HepG2 (cell line): ENCODE data around the gene TMEM14A. TPM values are rescaled to one million over a fixed set of nuclear protein-coding genes. Genes with fewer than 3 reads are reported as not detected.

ENCODE experiments used
- HMG20B ChIP-seq: conservative IDR thresholded peaks from 2 replicates; pipeline ENCODE4 v1.6.1; 2016; ENCODE audit warnings: missing genetic modification reagents, missing compliant biosample characterization
- HNRNPH1 ChIP-seq: fragments of 200-400 bp; formaldehyde crosslinking; optimal IDR thresholded peaks from 2 replicates; pipeline ENCODE3; 2017; ENCODE audit warnings: mild to moderate bottlenecking, low read depth, low read length
- HOXA3 ChIP-seq: sonication (generic); formaldehyde crosslinking; IDR thresholded peaks from 2 replicates; pipeline ENCODE4 v1.5.0; 2020; ENCODE audit warnings: missing genetic modification reagents
- ISX ChIP-seq: sonication (generic); formaldehyde crosslinking; conservative IDR thresholded peaks from 2 replicates; pipeline ENCODE4 v1.5.0; 2020; ENCODE audit warnings: missing genetic modification reagents
- KLF13 ChIP-seq: sonication (generic); formaldehyde crosslinking; IDR thresholded peaks from 2 replicates; pipeline ENCODE4 v1.4.0; 2020; ENCODE audit warnings: mild to moderate bottlenecking, missing genetic modification reagents
- KLF9 ChIP-seq: IDR thresholded peaks from 2 replicates; pipeline ENCODE4 v1.6.1; 2016; ENCODE audit warnings: low read depth
- MAF1 ChIP-seq: sonication (generic); formaldehyde crosslinking; IDR thresholded peaks from 2 replicates; pipeline ENCODE4 v1.5.0; 2020; ENCODE audit warnings: missing genetic modification reagents, borderline replicate concordance
- NFE2 ChIP-seq: sonication (generic); formaldehyde crosslinking; IDR thresholded peaks from 2 replicates; pipeline ENCODE4 v1.4.0; 2020; ENCODE audit warnings: missing genetic modification reagents
- NFIC ChIP-seq: IDR thresholded peaks from 2 replicates; pipeline ENCODE4 v1.6.1; 2012; ENCODE audit warnings: mild to moderate bottlenecking, low read length, inconsistent platforms
- PAX8 ChIP-seq: sonication (generic); formaldehyde crosslinking; IDR thresholded peaks from 2 replicates; pipeline ENCODE4 v1.8.0; 2022; ENCODE audit warnings: mild to moderate bottlenecking, missing genetic modification reagents, borderline replicate concordance
- RBFOX2 ChIP-seq: fragments of 200-400 bp; formaldehyde crosslinking; IDR thresholded peaks from 2 replicates; pipeline ENCODE4 v1.6.1; 2017; ENCODE audit warnings: low read depth, mild to moderate bottlenecking, low read length
- SIX1 ChIP-seq: sonication (generic); formaldehyde crosslinking; IDR thresholded peaks from 2 replicates; pipeline ENCODE4 v1.4.0; 2020; ENCODE audit warnings: missing genetic modification reagents, borderline replicate concordance
- SNAPC2 ChIP-seq: sonication (generic); formaldehyde crosslinking; IDR thresholded peaks from 2 replicates; pipeline ENCODE4 v1.8.1; 2022; ENCODE audit warnings: mild to moderate bottlenecking, missing genetic modification reagents
- TCF12 ChIP-seq, 2 experiments: fragments of 450-650 bp in 1 of 2; sonication (generic) in 1 of 2; formaldehyde crosslinking in 1 of 2; IDR thresholded peaks; 2 replicates each; pipeline versions ENCODE4 v1.6.1 to v1.8.0; 2017 to 2022; ENCODE audit warnings: antibody characterized with exemption in 1 of 2, mild to moderate bottlenecking in 1 of 2, missing genetic modification reagents in 1 of 2, moderate library complexity in 1 of 2
- TEAD2 ChIP-seq: sonication (generic); formaldehyde crosslinking; IDR thresholded peaks from 2 replicates; pipeline ENCODE4 v1.9.0; 2021; ENCODE audit warnings: missing genetic modification reagents
- ZFP1 ChIP-seq: IDR thresholded peaks from 2 replicates; pipeline ENCODE4 v1.6.1; 2016
- ZNF10 ChIP-seq: sonication (generic); formaldehyde crosslinking; IDR thresholded peaks from 2 replicates; pipeline ENCODE4 v1.4.0; 2020; ENCODE audit warnings: mild to moderate bottlenecking, low read depth, missing genetic modification reagents, borderline replicate concordance
- ZNF136 ChIP-seq: sonication (generic); formaldehyde crosslinking; IDR thresholded peaks from 2 replicates; pipeline ENCODE4 v1.8.1; 2022; ENCODE audit warnings: low read depth, mild to moderate bottlenecking, moderate library complexity, missing genetic modification reagents
- ZNF468 ChIP-seq: sonication (generic); formaldehyde crosslinking; IDR thresholded peaks from 2 replicates; pipeline ENCODE4 v1.8.0; 2022; ENCODE audit warnings: mild to moderate bottlenecking, moderate library complexity, missing genetic modification reagents
- ZNF530 ChIP-seq: sonication (generic); formaldehyde crosslinking; IDR thresholded peaks from 2 replicates; pipeline ENCODE4 v1.5.0; 2020; ENCODE audit warnings: low read depth, mild to moderate bottlenecking, missing genetic modification reagents
- polyA plus RNA-seq, 8 experiments: library from polyadenylated mRNA; depleted of rRNA in 3 of 8; stranded (reverse) in 7 of 8; unstranded in 1 of 8; fragments of >200 nt; fragmentation: Illumina TruSeq in 4 of 8; extraction: Trizol in 4 of 8; gene quantifications; 2 replicates each; pipeline versions ENCODE4 v1.2.1 to v1.2.3, GENCODE V29; 2011 to 2016; ENCODE audit warnings: low read depth in 4 of 8, missing spikeins in 1 of 8, mixed read lengths in 1 of 8; ENCODE audit not compliant: insufficient read depth in 1 of 8
- total RNA-seq, 5 experiments: library from RNA; depleted of rRNA; stranded (reverse); fragments of >200 nt; fragmentation: Illumina TruSeq; extraction: Trizol; gene quantifications; 2 replicates each; pipeline ENCODE4 v1.2.3, GENCODE V29; 2016; ENCODE audit warnings: low read depth in 1 of 5
- TF ChIP-seq, protein P1 (sequence below): sonication (generic); formaldehyde crosslinking; IDR thresholded peaks from 2 replicates; pipeline ENCODE4 v1.4.0; 2020; ENCODE audit warnings: missing genetic modification reagents, mild to moderate bottlenecking, borderline replicate concordance
- TF ChIP-seq, protein P2 (sequence below): IDR thresholded peaks from 2 replicates; pipeline ENCODE4 v1.6.1; 2016
- TF ChIP-seq, protein P3 (sequence below): sonication (generic); formaldehyde crosslinking; conservative IDR thresholded peaks from 2 replicates; pipeline ENCODE4 v1.4.0; 2020; ENCODE audit warnings: missing genetic modification reagents
- TF ChIP-seq, protein P4 (sequence below): sonication (generic); formaldehyde crosslinking; conservative IDR thresholded peaks from 2 replicates; pipeline ENCODE4 v1.8.0; 2022; ENCODE audit warnings: mild to moderate bottlenecking, moderate library complexity, missing genetic modification reagents

TMEM14A gene
- total and polyA plus RNA-seq, 2 of the 13 experiments (the other 11 are each of a cell fraction or from before 2014, with no cell fraction given), result 24.6 to 73.7 TPM

DNA sequence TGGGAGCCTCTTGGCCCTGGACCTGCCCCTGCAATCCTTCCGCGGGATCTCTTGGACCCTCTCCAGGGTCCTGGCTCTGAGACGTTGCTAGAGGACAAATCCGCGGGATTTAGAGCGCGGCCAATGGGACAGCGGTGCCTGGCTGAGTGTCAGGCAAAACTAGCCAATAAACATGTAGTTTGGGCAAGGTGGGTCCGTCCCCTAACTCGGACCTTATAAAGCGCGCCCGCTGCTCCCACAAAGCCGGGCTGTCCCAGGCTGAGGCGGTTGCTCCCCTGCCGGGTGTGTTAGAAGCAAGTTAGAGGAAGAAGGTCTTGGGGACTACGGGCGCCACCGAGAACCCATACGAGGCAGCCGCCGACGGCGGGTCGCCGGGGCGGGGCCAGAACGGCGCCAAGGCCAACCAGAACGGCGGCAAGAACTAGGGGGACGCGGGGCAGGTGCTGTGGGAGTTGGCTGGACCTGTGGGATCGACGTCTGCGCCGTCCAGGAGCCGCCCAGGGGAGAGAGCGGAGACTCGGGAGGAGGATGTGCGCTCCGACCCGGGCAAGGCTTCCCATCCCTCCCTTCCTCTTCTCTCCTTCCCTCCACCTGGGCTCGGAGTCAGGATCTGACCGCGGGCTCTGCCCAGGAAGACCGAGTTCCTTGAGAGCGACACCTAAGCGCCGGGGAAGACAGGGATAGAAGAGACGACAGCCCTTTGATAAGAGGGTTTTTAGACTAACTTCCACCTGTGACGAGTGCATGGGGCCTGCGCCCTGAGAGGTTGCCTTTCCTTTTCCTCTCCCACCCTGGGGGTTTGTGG, 6.5 kb upstream of the TMEM14A start (continued):
- TF ChIP-seq, protein P1, sequence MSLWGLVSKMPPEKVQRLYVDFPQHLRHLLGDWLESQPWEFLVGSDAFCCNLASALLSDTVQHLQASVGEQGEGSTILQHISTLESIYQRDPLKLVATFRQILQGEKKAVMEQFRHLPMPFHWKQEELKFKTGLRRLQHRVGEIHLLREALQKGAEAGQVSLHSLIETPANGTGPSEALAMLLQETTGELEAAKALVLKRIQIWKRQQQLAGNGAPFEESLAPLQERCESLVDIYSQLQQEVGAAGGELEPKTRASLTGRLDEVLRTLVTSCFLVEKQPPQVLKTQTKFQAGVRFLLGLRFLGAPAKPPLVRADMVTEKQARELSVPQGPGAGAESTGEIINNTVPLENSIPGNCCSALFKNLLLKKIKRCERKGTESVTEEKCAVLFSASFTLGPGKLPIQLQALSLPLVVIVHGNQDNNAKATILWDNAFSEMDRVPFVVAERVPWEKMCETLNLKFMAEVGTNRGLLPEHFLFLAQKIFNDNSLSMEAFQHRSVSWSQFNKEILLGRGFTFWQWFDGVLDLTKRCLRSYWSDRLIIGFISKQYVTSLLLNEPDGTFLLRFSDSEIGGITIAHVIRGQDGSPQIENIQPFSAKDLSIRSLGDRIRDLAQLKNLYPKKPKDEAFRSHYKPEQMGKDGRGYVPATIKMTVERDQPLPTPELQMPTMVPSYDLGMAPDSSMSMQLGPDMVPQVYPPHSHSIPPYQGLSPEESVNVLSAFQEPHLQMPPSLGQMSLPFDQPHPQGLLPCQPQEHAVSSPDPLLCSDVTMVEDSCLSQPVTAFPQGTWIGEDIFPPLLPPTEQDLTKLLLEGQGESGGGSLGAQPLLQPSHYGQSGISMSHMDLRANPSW, result no peak; the same call in 1 of the 2 replicates
- TF ChIP-seq HOXA3 (CRISPR knock-in tag) (peak; percentile 11; the same call in 1 of the 2 replicates), KLF13 (CRISPR knock-in tag) (no peak), ZFP1 (CRISPR knock-in tag) (0 out of 2 replicates have a peak, but pooled peaks have one; percentile 3), ZNF10 (CRISPR knock-in tag) (0 out of 2 replicates have a peak, but pooled peaks have one; percentile 73), HNRNPH1 (no peak), TEAD2 (CRISPR knock-in tag) (no peak), ZNF530 (CRISPR knock-in tag) (no peak), NFIC (no peak), HMG20B (no peak), PAX8 (CRISPR knock-in tag) (no peak; the same call in 1 of the 2 replicates), SIX1 (CRISPR knock-in tag) (no peak), NFE2 (CRISPR knock-in tag) (no peak), KLF9 (CRISPR knock-in tag) (peak; percentile 81), ISX (CRISPR knock-in tag) (no peak), MAF1 (CRISPR knock-in tag) (no peak), ZNF468 (no peak), TCF12 (IDR thresholded peaks at IDR 0.05) (no peak), TCF12 (CRISPR knock-in tag; IDR thresholded peaks at IDR 0.05) (peak; percentile 56; the same call in 1 of the 2 replicates), RBFOX2 (peak; percentile 90), ZNF136 (no peak), SNAPC2 (CRISPR knock-in tag) (peak; percentile 97)
- TF ChIP-seq, protein P2, sequence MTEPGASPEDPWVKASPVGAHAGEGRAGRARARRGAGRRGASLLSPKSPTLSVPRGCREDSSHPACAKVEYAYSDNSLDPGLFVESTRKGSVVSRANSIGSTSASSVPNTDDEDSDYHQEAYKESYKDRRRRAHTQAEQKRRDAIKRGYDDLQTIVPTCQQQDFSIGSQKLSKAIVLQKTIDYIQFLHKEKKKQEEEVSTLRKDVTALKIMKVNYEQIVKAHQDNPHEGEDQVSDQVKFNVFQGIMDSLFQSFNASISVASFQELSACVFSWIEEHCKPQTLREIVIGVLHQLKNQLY (CRISPR knock-in tag), result no peak
- TF ChIP-seq, protein P3, sequence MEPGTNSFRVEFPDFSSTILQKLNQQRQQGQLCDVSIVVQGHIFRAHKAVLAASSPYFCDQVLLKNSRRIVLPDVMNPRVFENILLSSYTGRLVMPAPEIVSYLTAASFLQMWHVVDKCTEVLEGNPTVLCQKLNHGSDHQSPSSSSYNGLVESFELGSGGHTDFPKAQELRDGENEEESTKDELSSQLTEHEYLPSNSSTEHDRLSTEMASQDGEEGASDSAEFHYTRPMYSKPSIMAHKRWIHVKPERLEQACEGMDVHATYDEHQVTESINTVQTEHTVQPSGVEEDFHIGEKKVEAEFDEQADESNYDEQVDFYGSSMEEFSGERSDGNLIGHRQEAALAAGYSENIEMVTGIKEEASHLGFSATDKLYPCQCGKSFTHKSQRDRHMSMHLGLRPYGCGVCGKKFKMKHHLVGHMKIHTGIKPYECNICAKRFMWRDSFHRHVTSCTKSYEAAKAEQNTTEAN, result 0 out of 2 replicates have a peak, but pooled peaks have one; percentile 27
- TF ChIP-seq, protein P4, sequence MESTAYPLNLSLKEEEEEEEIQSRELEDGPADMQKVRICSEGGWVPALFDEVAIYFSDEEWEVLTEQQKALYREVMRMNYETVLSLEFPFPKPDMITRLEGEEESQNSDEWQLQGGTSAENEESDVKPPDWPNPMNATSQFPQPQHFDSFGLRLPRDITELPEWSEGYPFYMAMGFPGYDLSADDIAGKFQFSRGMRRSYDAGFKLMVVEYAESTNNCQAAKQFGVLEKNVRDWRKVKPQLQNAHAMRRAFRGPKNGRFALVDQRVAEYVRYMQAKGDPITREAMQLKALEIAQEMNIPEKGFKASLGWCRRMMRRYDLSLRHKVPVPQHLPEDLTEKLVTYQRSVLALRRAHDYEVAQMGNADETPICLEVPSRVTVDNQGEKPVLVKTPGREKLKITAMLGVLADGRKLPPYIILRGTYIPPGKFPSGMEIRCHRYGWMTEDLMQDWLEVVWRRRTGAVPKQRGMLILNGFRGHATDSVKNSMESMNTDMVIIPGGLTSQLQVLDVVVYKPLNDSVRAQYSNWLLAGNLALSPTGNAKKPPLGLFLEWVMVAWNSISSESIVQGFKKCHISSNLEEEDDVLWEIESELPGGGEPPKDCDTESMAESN (CRISPR knock-in tag), result peak; percentile 50; the same call in 1 of the 2 replicates
